ENCODE measurements around the gene KDM8.

DNA sequence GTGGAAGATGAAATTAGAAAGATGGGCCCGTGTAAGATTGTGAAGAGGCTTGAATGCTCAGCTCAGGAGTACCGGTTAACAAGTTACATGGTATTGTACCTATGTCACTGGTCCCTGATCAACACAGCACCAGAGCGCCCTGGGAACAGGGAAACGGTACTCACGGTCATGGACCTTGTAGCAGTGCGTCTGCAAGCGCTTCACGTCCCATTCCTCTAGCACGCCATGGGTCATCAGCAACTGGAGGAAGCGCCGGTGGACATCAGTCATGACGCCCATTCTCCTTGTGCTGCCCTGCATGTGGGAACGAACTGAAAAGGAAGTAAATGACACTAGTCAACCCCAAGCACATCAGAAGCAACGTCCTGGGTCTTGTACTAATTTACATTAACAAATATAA, 53.9 kb downstream of the KDM8 start:
- TF ChIP-seq CTCF (IDR thresholded peaks at IDR 0.05) (no peak), POLR2A (IDR thresholded peaks at IDR 0.05) (no peak), POLR2AphosphoS5 (IDR thresholded peaks at IDR 0.05) (no peak)
